Upper lobe of left lung (tissue), 6 donors: ENCODE data around the gene ADAD2. TPM values are rescaled to one million over a fixed set of nuclear protein-coding genes. Genes with fewer than 3 reads are reported as not detected.

Experiments used
- ATAC-seq, 2 donors: fragments of 200-7000 bp; cut with Tn5 transposase; one replicate each; pipeline ENCODE4 v1.9.1; 2022; ENCODE audit warnings: mild to moderate bottlenecking in 2 of 2, moderate library complexity in 2 of 2; ENCODE audit not compliant: low FRiP score in 2 of 2
- DNase-seq, 2 donors: peaks; one replicate each; pipeline ENCODE4 v3.0.0-alpha.2; 2019 to 2020
- H3K27ac ChIP-seq, 4 donors: fragments of 200-600 bp; sonication (generic); one replicate each; pipeline ENCODE4 v1.5.1; 2016 to 2019
- H3K27me3 ChIP-seq, 4 donors: fragments of 200-600 bp; sonication (generic); one replicate each; pipeline ENCODE4 v1.5.1; 2017 to 2019
- H3K36me3 ChIP-seq, 4 donors: fragments of 200-600 bp; sonication (generic); one replicate each; pipeline ENCODE4 v1.5.1; 2016 to 2019
- H3K4me1 ChIP-seq, 4 donors: fragments of 200-600 bp; sonication (generic); one replicate each; pipeline ENCODE4 v1.5.1; 2018 to 2019
- H3K4me3 ChIP-seq, 4 donors: fragments of 200-600 bp; sonication (generic); one replicate each; pipeline ENCODE4 v1.5.1; 2017 to 2019; ENCODE audit warnings: mild to moderate bottlenecking in 2 of 4, moderate library complexity in 1 of 4
- H3K9me3 ChIP-seq, 4 donors: fragments of 200-600 bp; sonication (generic); one replicate each; pipeline ENCODE4 v1.5.1; 2018 to 2019
- EP300 ChIP-seq, 4 donors: sonication (generic); formaldehyde crosslinking; IDR thresholded peaks; one replicate each; pipeline ENCODE4 v1.5.1; 2017; ENCODE audit warnings: antibody characterized with exemption in 4 of 4, control low read depth in 2 of 4
- POLR2A ChIP-seq, 4 donors: fragments of 450-650 bp; IDR thresholded peaks; one replicate each; pipeline ENCODE4 v1.5.1; 2016 to 2017; ENCODE audit warnings: antibody characterized with exemption in 4 of 4, mild to moderate bottlenecking in 2 of 4
- POLR2AphosphoS5 ChIP-seq, 2 donors: sonication (generic); formaldehyde crosslinking; IDR thresholded peaks; one replicate each; pipeline ENCODE4 v1.5.1; 2017; ENCODE audit warnings: antibody characterized with exemption in 2 of 2
- WGBS, 2 donors: methylation state at CpG; one replicate each; pipeline ENCODE4 v1.1.5; 2017 to 2018; 5-methylcytosine and 5-hydroxymethylcytosine counted together
- total RNA-seq, 6 donors: library from RNA; depleted of rRNA in 4 of 6; stranded (reverse); fragments of >200 nt in 4 of 6; gene quantifications; one replicate each; pipeline versions ENCODE4 v1.1.0 to v1.2.1, GENCODE V29; 2016 to 2021
- TF ChIP-seq, protein P1 (sequence below), 6 experiments: fragments of 450-650 bp in 4 of 6; fragments of 200-600 bp in 2 of 6; sonication (generic) in 2 of 6; IDR thresholded peaks; one replicate each; pipeline ENCODE4 v1.5.1; 2016 to 2019; ENCODE audit warnings: antibody characterized with exemption in 6 of 6
- donor health status: DM: no; HTN: no; CAD: no; lungs with moderate emphysema.
- donor health status: DM: no; HTN: yes; CAD: no; lungs with severe emphysema.

ADAD2 gene
- total RNA-seq = 1 to 10 TPM in 1 of 6 donors, not detected in 5; 1.1 TPM

DNA sequence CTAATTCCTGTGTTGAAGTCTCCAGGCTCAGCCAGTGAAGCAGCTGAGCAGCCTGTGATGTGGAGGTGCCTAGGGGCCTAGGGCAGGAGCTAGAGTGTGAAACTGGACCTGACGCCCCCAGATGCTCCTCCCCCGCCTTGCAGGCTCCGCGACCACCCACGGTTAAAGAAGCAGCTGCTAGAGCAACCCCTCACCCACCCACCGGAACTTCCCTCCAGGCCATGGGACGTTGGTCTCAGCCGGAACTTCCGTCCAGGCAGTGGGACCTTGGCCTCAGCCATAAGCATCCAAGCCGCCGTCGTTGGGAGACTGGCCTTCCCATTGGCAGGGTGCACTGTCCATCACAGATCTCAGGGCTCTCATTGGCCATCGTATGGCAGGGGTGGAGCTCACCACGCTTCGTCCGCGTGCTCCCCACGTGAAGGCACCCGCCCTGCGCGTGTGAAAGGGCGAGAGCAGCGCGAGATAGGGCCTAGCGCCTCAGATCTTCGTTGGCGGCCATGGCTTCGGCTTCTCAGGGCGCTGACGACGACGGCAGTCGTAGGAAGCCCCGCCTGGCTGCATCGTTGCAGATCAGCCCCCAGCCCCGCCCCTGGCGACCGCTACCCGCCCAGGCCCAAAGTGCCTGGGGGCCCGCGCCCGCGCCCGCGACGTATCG lies at the start of gene ADAD2:
TSS of gene ADAD2 (plus strand) at position 427 of the 658 bp plus-strand sequence. CDS start at position 501, 74 bp downstream.
- Histone ChIP-seq H3K36me3 (no peaks in the 10 kb centered on the region), H3K4me3 (no peak within 1 kb of the TSS), H3K27ac (no peak within 1 kb of the TSS), H3K9me3 (no peaks in the 10 kb centered on the region), H3K27me3 (no peaks in the 10 kb centered on the region), H3K4me1 (peaks cover 3 to 12% (median 4%) of the 10 kb centered on the region in 4 donors)
- DNase-seq (peak in 1 of 2 donors; percentile 76), ATAC-seq (no peak)
- WGBS, 2 donors = 90 to 94% methylated on average over 24 to 34 of the region's 47 CpGs
- TF ChIP-seq, protein P1, sequence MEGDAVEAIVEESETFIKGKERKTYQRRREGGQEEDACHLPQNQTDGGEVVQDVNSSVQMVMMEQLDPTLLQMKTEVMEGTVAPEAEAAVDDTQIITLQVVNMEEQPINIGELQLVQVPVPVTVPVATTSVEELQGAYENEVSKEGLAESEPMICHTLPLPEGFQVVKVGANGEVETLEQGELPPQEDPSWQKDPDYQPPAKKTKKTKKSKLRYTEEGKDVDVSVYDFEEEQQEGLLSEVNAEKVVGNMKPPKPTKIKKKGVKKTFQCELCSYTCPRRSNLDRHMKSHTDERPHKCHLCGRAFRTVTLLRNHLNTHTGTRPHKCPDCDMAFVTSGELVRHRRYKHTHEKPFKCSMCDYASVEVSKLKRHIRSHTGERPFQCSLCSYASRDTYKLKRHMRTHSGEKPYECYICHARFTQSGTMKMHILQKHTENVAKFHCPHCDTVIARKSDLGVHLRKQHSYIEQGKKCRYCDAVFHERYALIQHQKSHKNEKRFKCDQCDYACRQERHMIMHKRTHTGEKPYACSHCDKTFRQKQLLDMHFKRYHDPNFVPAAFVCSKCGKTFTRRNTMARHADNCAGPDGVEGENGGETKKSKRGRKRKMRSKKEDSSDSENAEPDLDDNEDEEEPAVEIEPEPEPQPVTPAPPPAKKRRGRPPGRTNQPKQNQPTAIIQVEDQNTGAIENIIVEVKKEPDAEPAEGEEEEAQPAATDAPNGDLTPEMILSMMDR (IDR thresholded peaks at IDR 0.05) = no peak
- TF ChIP-seq EP300 (IDR thresholded peaks at IDR 0.05) (no peak), POLR2A (IDR thresholded peaks at IDR 0.05) (no peak), POLR2AphosphoS5 (IDR thresholded peaks at IDR 0.05) (no peak)

- Histone ChIP-seq H3K4me3 (no peak overlapping the region), H3K9me3 (no peaks in the 10 kb centered on the region), H3K36me3 (no peaks in the 10 kb centered on the region), H3K27ac (no peak overlapping the region), H3K4me1 (peaks cover 10 to 32% (median 18%) of the 10 kb centered on the region in 4 donors), H3K27me3 (no peaks in the 10 kb centered on the region)
- TF ChIP-seq POLR2AphosphoS5 (IDR thresholded peaks at IDR 0.05) (no peak), POLR2A (IDR thresholded peaks at IDR 0.05) (no peak), EP300 (IDR thresholded peaks at IDR 0.05) (no peak)
- TF ChIP-seq, protein P1 (IDR thresholded peaks at IDR 0.05) = no peak
- 89% methylated on average over 1 of the region's 1 CpG for WGBS, 2 donors
- DNase-seq = no peak
- no peak for ATAC-seq
These were observed 47.9 kb upstream of the ADAD2 start for GRCh38 chr16:84143081-84143480.

GRCh38 chr16:84143784-84144199 lies 47.2 kb upstream of the ADAD2 start:
- peak overlapping the region in 3 of 4 donors; percentile 83 to 99 (median 90) for H3K4me3 ChIP-seq
- WGBS, 2 donors = 42 to 44% methylated on average over 13 of the region's 13 CpGs
- no peaks in the 10 kb centered on the region for H3K9me3 ChIP-seq
- peak overlapping the region in 2 of 4 donors; percentile 81 to 89 for H3K27ac ChIP-seq
- DNase-seq (no peak), ATAC-seq (no peak)
- no peaks in the 10 kb centered on the region for H3K36me3 ChIP-seq
- H3K4me1 ChIP-seq = peaks cover 10 to 28% (median 17%) of the 10 kb centered on the region in 4 donors
- TF ChIP-seq, protein P1 (IDR thresholded peaks at IDR 0.05) = no peak
- TF ChIP-seq EP300 (IDR thresholded peaks at IDR 0.05) = no peak
- no peak for TF ChIP-seq POLR2AphosphoS5 (IDR thresholded peaks at IDR 0.05)
- no peak for TF ChIP-seq POLR2A (IDR thresholded peaks at IDR 0.05)
- no peaks in the 10 kb centered on the region for H3K27me3 ChIP-seq

DNA sequence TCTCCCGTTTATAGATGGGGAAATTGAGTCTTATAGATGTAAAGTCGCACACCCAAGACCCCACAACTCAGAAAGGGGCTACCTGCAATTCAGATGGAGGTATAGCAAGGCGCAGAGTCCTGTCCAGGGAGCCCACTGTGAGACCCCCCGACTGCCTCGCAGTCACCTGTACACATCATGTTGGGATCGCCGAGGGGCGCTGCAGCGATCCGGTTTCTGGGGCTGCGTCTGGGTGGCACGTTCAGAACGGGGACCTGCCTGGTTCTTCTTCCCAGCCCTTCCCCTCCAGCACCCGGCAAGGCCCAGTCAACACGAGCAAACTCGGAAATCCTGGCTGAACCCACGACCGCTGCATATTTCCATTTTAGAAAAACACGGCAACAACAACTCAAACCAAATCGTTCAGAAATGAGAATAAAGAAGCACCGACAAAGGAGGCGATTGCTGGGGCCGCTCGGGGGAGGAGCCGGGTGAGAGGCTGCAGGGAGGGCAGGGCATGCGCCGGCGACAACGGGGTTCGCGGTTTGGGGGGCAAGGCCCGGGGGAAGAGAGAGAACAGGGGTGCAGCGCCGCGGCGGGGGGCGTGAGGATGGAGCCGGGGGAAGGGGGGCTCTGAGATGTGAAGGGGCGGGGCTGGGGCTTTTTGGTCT lies 46.6 kb upstream of the ADAD2 start:
- Histone ChIP-seq H3K4me1 (peaks cover 10 to 28% (median 14%) of the 10 kb centered on the region in 4 donors), H3K27me3 (no peaks in the 10 kb centered on the region), H3K27ac (peak overlapping the region; percentile 65 to 89 (median 80)), H3K9me3 (no peaks in the 10 kb centered on the region), H3K36me3 (no peaks in the 10 kb centered on the region), H3K4me3 (peak overlapping the region; percentile 83 to 100 (median 94))
- ATAC-seq = peak; percentile 27 to 70
- DNase-seq = peak; percentile 35 to 75
- TF ChIP-seq POLR2AphosphoS5 (IDR thresholded peaks at IDR 0.05) = no peak
- TF ChIP-seq EP300 (IDR thresholded peaks at IDR 0.05) = no peak
- WGBS, 2 donors = 0 to 2% methylated on average over 19 to 33 of the region's 39 CpGs

DNA sequence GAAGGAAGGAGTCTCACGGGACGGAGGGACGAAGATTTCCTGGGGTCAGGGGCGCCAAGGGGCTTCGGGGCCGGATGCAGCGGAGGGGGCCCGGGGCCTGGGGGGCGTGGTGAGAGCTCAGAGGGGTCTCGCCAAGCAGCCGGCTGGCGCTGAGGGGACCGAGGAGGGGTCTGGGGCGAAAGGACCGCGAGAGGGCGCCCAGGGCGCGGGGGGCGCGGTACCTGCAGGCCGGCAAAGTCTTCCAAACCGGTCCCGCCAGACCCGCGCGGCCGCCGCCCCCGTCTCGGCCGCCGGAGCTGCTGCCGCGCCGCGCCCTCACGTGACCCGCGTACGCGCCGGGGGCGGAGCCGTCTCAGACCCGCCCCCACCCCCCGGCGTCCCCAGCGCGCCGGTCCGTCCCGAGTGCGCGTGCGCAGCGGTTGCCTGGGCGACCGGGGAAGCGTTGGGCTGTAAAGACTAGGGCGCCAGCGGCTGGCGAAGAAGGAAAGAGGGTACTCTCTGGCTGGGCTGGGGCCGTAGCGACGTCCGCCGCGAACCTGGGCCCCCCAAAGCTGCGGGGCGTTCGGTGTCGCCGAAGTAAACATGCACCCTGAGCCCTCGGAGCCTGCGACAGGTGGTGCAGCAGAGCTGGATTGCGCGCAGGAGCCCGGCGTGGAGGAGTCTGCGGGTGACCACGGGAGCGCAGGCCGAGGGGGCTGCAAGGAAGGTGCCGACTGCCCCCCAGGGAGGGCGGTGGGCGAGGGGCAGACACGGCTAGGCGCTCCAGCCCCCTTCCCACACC lies 45.9 kb upstream of the ADAD2 start, which contains the start of the genes DNAAF1 and HSDL1:
TSS of gene DNAAF1 (plus strand) at position 450 of the 781 bp plus-strand sequence. CDS start at position 583, 133 bp downstream.
TSS of gene HSDL1 (minus strand) at position 319 of the 781 bp plus-strand sequence. CDS start 13,856 bp downstream, outside the sequence.
- no peaks in the 10 kb centered on the region for H3K27me3 ChIP-seq
- H3K36me3 ChIP-seq = no peaks in the 10 kb centered on the region
- WGBS, 2 donors = 1% methylated on average over 33 to 46 of the region's 89 CpGs
- peaks cover 6 to 21% (median 11%) of the 10 kb centered on the region in 4 donors for H3K4me1 ChIP-seq
- peak within 1 kb of the TSS; percentile 65 to 89 (median 80) for H3K27ac ChIP-seq
- DNase-seq = peak; percentile 93 to 100
- TF ChIP-seq EP300 (IDR thresholded peaks at IDR 0.05) (no peak), POLR2AphosphoS5 (IDR thresholded peaks at IDR 0.05) (peak in 1 of 2 donors; percentile 48), POLR2A (IDR thresholded peaks at IDR 0.05) (peak in 2 of 4 donors; percentile 45 to 79)
- TF ChIP-seq, protein P1 (IDR thresholded peaks at IDR 0.05) = peak in 1 of 6 experiments; percentile 32
- H3K9me3 ChIP-seq = no peaks in the 10 kb centered on the region
- peak; percentile 91 to 98 for ATAC-seq
- peak within 1 kb of the TSS; percentile 83 to 100 (median 94) for H3K4me3 ChIP-seq
